Spleen (tissue), 11 donors: ENCODE results near the gene ALDH5A1. TPM values are rescaled to one million over a fixed set of nuclear protein-coding genes. Genes with fewer than 3 reads are reported as not detected.

Experiments used
- DNase-seq: peaks from one replicate; pipeline ENCODE4 v3.0.0-alpha.2; 2020
- H3K27ac ChIP-seq, 8 donors: fragments of 200-600 bp; sonication (generic) in 7 of 8; 1 replicate in 4 of 8; 2 replicates in 4 of 8; pipeline versions ENCODE4 v1.5.0 to v1.8.0; 2016 to 2021; ENCODE audit warnings: inconsistent platforms in 4 of 8, mild to moderate bottlenecking in 4 of 8, moderate library complexity in 1 of 8
- H3K27me3 ChIP-seq, 7 donors: fragments of 200-600 bp; sonication (generic) in 6 of 7; replicated peaks in 1 of 7; 1 replicate in 4 of 7; 2 replicates in 3 of 7; pipeline versions ENCODE4 v1.5.0 to v1.8.0; 2016 to 2021; ENCODE audit warnings: inconsistent platforms in 3 of 7, mild to moderate bottlenecking in 1 of 7
- H3K36me3 ChIP-seq, 6 donors: fragments of 200-600 bp; sonication (generic) in 5 of 6; 1 replicate in 4 of 6; 2 replicates in 2 of 6; pipeline versions ENCODE4 v1.5.0 to v1.8.0; 2016 to 2021; ENCODE audit warnings: inconsistent platforms in 2 of 6
- H3K4me1 ChIP-seq, 6 donors: fragments of 200-600 bp; sonication (generic) in 5 of 6; 1 replicate in 3 of 6; 2 replicates in 3 of 6; pipeline versions ENCODE4 v1.5.0 to v1.8.0; 2016 to 2021; ENCODE audit warnings: inconsistent platforms in 3 of 6
- H3K4me3 ChIP-seq, 8 donors: fragments of 200-600 bp; sonication (generic) in 7 of 8; 1 replicate in 4 of 8; 2 replicates in 4 of 8; pipeline versions ENCODE4 v1.5.0 to v1.8.0; 2016 to 2021; ENCODE audit warnings: inconsistent platforms in 4 of 8, mild to moderate bottlenecking in 4 of 8, moderate library complexity in 2 of 8
- H3K9me3 ChIP-seq, 8 donors: fragments of 200-600 bp; sonication (generic) in 7 of 8; 1 replicate in 4 of 8; 2 replicates in 4 of 8; pipeline versions ENCODE4 v1.5.0 to v1.8.0; 2016 to 2021; ENCODE audit warnings: inconsistent platforms in 4 of 8
- POLR2A ChIP-seq, 3 donors: fragments of 450-650 bp; IDR thresholded peaks; one replicate each; pipeline ENCODE4 v1.5.1; 2017; ENCODE audit warnings: antibody characterized with exemption in 3 of 3, mild to moderate bottlenecking in 1 of 3
- POLR2AphosphoS5 ChIP-seq, 3 donors: sonication (generic); formaldehyde crosslinking; IDR thresholded peaks; one replicate each; pipeline ENCODE4 v1.5.1; 2017; ENCODE audit warnings: antibody characterized with exemption in 3 of 3
- WGBS, 5 donors: extraction: QIAGEN DNeasy Blood & Tissue Kit in 3 of 5; methylation state at CpG; one replicate each; pipeline versions ENCODE4 v1.1.5 to v1.1.7; 2013 to 2018; 5-methylcytosine and 5-hydroxymethylcytosine counted together
- intact Hi-C: fragments of 100-400 bp; cut with DNase I; formaldehyde crosslinking; loops from one replicate; pipeline ENCODE4 v1.15.0; 2023; ENCODE audit warnings: low total_unique reads
- polyA plus RNA-seq, 3 donors: library from polyadenylated mRNA; stranded (reverse); fragments of 200-250 nt; gene quantifications; one replicate each; pipeline ENCODE4 v1.2.1, GENCODE V29; 2013
- total RNA-seq, 7 donors: library from RNA; depleted of rRNA in 3 of 7; stranded (reverse); fragments of >200 nt in 3 of 7; fragmentation: NEBNext Ultra II Directional in 4 of 7; extraction: Animal tissue kit (Norgen Biotek cat#: 25700) in 4 of 7; gene quantifications; one replicate each; pipeline versions ENCODE4 v1.1.0 to v1.2.1, GENCODE V29; 2016 to 2021
- TF ChIP-seq, protein P1 (sequence below), 11 experiments: fragments of 200-600 bp in 7 of 11; fragments of 450-650 bp in 4 of 11; sonication (generic) in 4 of 11; IDR thresholded peaks in 8 of 11; conservative IDR thresholded peaks in 3 of 11; 1 replicate in 7 of 11; 2 replicates in 4 of 11; pipeline versions ENCODE4 v1.4.0 to v1.8.0; 2016 to 2021; ENCODE audit warnings: antibody characterized with exemption in 11 of 11, inconsistent platforms in 4 of 11, mild to moderate bottlenecking in 1 of 11
- donor health status: healthy with polysubstance abuse.
- donor health status: DM: no; HTN: no; CAD: no; lungs with moderate emphysema.
- donor health status: DM: no; HTN: no; CAD: no.
- donor health status: Bipolar disorder and iron deficiency.
- donor health status: healthy.
- donor health status: DM: no; HTN: no; CAD: no.
- donor health status: DM: yes; HTN: yes; CAD: no.

ALDH5A1 gene
- total and polyA plus RNA-seq, 10 donors = 5.7 to 16.6 (median 10.1) TPM

DNA sequence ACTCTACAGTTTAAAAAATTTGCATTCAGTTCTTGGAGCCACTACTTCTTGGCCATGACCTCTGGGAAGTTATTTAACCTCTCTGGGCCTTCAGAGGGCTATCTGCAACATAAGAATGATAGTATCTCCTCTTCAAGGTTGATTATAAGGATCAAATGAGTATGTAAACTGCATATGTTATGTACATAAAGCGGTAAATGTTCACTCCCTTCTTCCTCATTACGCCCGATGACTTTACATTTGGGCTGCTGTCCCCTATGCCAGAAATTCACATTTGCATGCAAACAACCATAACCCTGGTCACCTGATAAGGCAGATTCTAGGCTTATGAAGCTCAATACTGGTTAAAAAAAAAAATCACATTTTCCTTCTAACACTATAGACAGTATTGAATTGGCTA, 50.4 kb downstream of the ALDH5A1 start:
- Histone ChIP-seq H3K27me3 (peaks cover 0 to 15% (median 0%) of the 10 kb centered on the region in 7 donors), H3K27ac (no peak overlapping the region), H3K4me1 (peaks cover 0 to 6% (median 0%) of the 10 kb centered on the region in 6 donors), H3K4me3 (no peak overlapping the region), H3K36me3 (no peaks in the 10 kb centered on the region), H3K9me3 (no peaks in the 10 kb centered on the region)
- no peak for DNase-seq
- TF ChIP-seq POLR2A (IDR thresholded peaks at IDR 0.05) = no peak
- TF ChIP-seq, protein P1, sequence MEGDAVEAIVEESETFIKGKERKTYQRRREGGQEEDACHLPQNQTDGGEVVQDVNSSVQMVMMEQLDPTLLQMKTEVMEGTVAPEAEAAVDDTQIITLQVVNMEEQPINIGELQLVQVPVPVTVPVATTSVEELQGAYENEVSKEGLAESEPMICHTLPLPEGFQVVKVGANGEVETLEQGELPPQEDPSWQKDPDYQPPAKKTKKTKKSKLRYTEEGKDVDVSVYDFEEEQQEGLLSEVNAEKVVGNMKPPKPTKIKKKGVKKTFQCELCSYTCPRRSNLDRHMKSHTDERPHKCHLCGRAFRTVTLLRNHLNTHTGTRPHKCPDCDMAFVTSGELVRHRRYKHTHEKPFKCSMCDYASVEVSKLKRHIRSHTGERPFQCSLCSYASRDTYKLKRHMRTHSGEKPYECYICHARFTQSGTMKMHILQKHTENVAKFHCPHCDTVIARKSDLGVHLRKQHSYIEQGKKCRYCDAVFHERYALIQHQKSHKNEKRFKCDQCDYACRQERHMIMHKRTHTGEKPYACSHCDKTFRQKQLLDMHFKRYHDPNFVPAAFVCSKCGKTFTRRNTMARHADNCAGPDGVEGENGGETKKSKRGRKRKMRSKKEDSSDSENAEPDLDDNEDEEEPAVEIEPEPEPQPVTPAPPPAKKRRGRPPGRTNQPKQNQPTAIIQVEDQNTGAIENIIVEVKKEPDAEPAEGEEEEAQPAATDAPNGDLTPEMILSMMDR (IDR thresholded peaks at IDR 0.05 in 8 of 11, conservative IDR thresholded peaks at IDR 0.05 in 3 of 11) = no peak
- TF ChIP-seq POLR2AphosphoS5 (IDR thresholded peaks at IDR 0.05) = no peak
- intact Hi-C loops = no loop called here
- WGBS, 5 donors = 89 to 99% (median 97%) methylated on average over 3 of the region's 3 CpGs

- no peaks in the 10 kb centered on the region for H3K36me3 ChIP-seq
- H3K27ac ChIP-seq = no peak overlapping the region
- DNase-seq = no peak
- TF ChIP-seq POLR2AphosphoS5 (IDR thresholded peaks at IDR 0.05) = no peak
- TF ChIP-seq, protein P1 (IDR thresholded peaks at IDR 0.05 in 8 of 11, conservative IDR thresholded peaks at IDR 0.05 in 3 of 11) = no peak
- TF ChIP-seq POLR2A (IDR thresholded peaks at IDR 0.05) = no peak
- H3K27me3 ChIP-seq = peaks cover 0 to 15% (median 0%) of the 10 kb centered on the region in 7 donors
- H3K4me1 ChIP-seq = peaks cover 0 to 6% (median 0%) of the 10 kb centered on the region in 6 donors
- no peak overlapping the region for H3K4me3 ChIP-seq
- intact Hi-C loops = no loop called here
- WGBS, 5 donors = 69 to 85% (median 84%) methylated on average over 3 of the region's 3 CpGs
- H3K9me3 ChIP-seq = no peaks in the 10 kb centered on the region
Observed at GRCh38 chr6:24545691-24546090, 50.9 kb downstream of the ALDH5A1 start.

DNA sequence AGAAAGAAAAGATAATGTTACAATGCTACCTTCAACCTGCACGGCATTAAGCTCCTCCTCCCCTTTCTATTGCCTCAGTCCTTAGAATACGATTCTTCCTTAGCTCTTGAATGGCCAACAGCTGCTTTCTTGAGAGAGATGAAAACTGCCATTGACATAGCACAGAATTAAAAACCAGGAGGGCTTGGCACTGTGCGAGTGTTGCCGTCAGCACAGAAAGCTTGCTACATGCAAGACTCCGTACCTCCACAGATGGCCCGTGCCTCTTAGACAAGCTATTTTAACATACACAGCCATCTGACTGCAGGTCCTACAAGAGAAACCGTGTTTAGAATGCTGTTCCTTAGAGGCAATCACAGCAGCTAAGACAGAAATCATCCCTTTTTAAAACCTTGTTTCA, 51.7 kb downstream of the ALDH5A1 start:
- WGBS, 5 donors = 86 to 93% (median 92%) methylated on average over 7 of the region's 7 CpGs
- intact Hi-C loops = no loop called here
- TF ChIP-seq, protein P1 (IDR thresholded peaks at IDR 0.05 in 8 of 11, conservative IDR thresholded peaks at IDR 0.05 in 3 of 11) = no peak
- TF ChIP-seq POLR2AphosphoS5 (IDR thresholded peaks at IDR 0.05) = no peak
- TF ChIP-seq POLR2A (IDR thresholded peaks at IDR 0.05) = no peak
- no peaks in the 10 kb centered on the region for H3K36me3 ChIP-seq
- no peak overlapping the region for H3K4me3 ChIP-seq
- no peaks in the 10 kb centered on the region for H3K9me3 ChIP-seq
- DNase-seq = no peak
- H3K27ac ChIP-seq = no peak overlapping the region
- peaks cover 0 to 6% (median 0%) of the 10 kb centered on the region in 6 donors for H3K4me1 ChIP-seq
- peaks cover 0 to 15% (median 0%) of the 10 kb centered on the region in 7 donors for H3K27me3 ChIP-seq

DNA sequence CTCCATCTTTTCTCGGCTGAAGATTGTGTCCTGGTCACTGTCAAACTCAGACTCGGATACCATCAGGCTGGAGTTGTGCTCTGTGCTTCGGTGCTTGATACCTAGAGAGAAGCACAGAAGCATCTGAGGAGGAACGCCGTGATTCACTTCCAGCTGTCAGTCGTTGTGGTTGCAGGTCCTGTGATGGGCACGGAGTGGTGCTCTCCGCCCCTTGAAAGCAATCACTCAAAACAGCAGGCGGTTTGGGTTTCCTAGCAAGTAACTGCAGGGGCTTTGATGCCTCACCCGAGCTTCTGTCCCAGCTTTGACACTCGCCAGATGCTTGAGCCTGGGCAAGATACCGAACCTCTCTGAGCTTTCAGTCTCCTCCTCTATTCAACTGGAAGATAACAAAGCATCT, 52.5 kb downstream of the ALDH5A1 start:
- Histone ChIP-seq H3K27me3 (peaks cover 0 to 15% (median 0%) of the 10 kb centered on the region in 7 donors), H3K36me3 (no peaks in the 10 kb centered on the region), H3K9me3 (no peaks in the 10 kb centered on the region), H3K4me1 (peaks cover 0 to 6% (median 0%) of the 10 kb centered on the region in 6 donors), H3K4me3 (no peak overlapping the region), H3K27ac (no peak overlapping the region)
- 18 to 40% (median 26%) methylated on average over 12 of the region's 12 CpGs for WGBS, 5 donors
- intact Hi-C loops = no loop called here
- DNase-seq = no peak
- TF ChIP-seq, protein P1 (IDR thresholded peaks at IDR 0.05 in 8 of 11, conservative IDR thresholded peaks at IDR 0.05 in 3 of 11) = no peak
- TF ChIP-seq POLR2A (IDR thresholded peaks at IDR 0.05) (no peak), POLR2AphosphoS5 (IDR thresholded peaks at IDR 0.05) (no peak)
